GM19025 (cell line): ENCODE measurements around the gene MMP15.
"Not testable (repeated sequence)": the region's sequence is repeated elsewhere in the genome, so short reads cannot be mapped to it uniquely, and the experiment has no call there.

ENCODE experiments used
- ATAC-seq: cut with Tn5 transposase; IDR thresholded peaks from one replicate; pipeline ENCODE4 v1.9.1; 2021; ENCODE audit warnings: mild to moderate bottlenecking, low read depth, moderate library complexity; ENCODE audit not compliant: unreplicated experiment

Gene MMP15

GRCh38 chr16:58077796-58078195 is 52.2 kb downstream of the MMP15 start:
- ATAC-seq = no peak

DNA sequence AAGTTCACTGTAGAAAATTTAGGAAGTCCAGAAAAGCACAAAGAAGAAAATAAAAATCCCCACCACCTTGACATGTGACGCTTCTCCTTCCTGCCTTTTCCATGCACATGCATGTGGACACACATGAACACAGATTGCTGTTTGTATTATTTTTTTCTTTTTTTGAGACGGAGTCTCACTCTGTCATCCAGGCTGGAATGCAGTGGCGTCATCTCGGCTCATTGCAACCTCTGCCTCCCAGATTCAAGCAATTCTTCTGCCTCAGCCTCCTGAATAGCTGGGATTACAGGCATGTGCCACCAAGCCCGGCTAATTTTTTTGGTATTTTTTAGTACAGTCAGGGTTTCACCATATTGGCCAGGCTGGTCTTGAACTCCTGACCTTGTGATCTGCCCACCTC is 55.1 kb downstream of the MMP15 start:
- not testable (repeated sequence) for ATAC-seq

DNA sequence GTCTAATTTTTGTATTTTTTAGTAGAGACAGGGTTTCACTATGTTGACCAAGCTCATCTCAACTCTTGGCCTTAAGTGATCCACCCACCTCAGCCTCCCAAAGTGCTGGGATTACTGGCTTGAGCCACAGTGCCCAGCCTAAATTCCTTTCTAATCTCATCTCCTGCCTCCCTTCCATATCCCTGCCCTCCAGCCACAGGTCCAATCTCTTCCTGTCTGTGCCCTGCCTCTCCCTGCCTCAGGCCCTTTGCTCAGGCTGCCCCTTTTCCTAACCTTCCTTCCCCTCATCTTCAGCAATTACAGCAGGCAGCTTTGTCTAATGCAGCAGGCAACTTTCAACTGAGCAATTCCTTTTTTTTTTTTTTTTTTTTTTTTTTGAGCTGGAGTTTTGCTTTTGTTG is 56.8 kb downstream of the MMP15 start:
- ATAC-seq = no peak

DNA sequence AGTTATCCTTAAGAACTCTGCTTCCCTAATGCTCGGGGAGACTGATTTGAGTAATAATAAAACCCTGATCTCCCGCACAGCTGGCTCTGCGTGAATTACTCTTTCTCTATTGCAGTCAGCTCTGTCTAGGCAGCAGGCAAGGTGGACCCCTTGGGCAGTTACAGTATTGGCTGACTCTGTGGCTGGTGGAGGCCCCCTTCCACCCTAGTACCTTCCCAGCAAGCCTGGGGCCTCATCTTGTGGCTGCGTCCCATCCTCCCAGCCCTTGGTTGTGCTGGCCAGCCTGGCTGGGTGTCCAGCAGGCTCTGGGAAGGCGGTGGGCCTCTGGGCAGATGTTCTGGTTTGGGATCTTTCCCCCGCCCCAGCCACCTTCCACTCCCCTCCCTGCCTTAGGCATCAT is 59.1 kb downstream of the MMP15 start:
- no peak for ATAC-seq

GRCh38 chr16:58085171-58085570 is 59.6 kb downstream of the MMP15 start:
- no peak for ATAC-seq

GRCh38 chr16:58085584-58086251 is 60.2 kb downstream of the MMP15 start:
- no peak for ATAC-seq

DNA sequence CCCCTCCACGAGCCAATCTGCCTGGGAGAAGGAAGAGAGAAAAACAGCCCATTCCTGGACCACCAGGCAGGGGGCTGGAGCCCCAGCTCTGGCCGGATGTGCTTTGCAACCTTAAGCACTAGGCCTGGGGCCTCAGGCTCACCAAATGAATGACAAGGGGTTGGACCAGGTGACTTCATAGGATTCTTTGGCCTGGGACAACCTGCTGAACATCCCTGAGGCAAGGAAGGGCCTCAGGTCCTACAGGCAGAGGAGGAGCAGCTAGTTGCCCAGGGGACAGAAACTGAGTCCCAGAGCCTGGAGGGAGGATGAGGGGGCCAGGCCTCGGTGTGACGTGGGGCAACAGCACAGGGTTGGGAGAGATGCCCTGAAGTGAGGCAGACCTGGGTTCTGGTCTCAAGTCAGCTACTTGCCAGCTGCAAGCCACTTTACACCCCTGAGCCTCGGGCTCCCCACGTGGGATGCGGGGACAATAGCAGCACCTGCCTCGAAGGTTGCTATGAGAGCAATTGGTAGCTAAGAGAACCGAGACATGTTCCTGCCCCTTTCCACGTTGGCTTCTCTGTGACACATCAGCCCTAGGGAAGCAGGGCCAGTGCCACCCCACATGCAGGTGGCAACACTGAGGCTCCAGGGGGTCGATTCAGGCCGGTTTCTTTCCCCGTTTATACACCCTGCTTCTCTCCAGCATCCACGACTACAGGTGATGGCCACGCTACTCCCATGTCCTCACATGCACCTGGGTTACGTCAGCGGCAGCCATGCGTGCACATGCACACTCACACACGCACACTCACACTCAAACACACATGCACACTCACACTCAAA is 61.0 kb downstream of the MMP15 start:
- no peak for ATAC-seq

DNA sequence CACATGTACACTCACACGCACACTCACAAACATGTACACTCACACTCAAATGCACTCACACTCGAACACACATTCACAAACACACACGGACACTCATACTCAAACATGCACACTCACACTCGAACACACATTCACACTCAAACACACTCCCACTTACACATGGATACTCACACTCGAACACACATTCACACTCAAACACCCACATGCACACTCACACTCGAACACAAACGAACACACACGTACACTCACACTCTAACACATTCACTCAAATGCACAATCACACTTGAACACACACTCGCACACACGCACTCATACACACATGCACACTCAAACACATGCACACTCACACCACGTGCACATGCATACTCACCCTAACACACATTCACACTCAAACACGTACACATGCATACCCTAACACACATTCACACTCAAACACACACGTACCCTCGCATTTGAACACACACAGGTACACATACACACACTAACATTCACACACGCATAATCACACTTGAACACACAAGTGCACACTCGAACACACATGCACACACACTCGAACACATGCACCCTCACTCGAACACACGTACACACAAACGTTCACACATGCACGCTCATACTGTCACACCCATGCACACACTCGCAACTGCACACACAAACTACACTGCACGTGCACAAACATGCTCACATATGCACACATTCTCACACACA is 61.8 kb downstream of the MMP15 start:
- ATAC-seq = no peak

- no peak for ATAC-seq
These were observed 62.5 kb downstream of the MMP15 start for GRCh38 chr16:58088091-58088490.

DNA sequence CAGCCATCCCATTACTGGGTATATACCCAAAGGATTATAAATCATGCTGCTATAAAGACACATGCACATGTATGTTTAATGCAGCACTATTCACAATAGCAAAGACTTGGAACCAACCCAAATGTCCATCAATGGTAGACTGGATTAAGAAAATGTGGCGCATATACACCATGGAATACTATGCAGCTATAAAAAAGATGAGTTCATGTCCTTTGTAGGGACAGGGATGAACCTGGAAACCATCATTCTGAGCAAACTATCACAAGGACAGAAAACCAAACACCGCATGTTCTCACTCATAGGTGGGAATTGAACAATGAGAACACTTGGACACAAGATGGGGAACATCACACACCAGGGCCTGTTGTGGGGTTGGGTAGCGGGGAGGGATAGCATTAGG is 64.8 kb downstream of the MMP15 start:
- ATAC-seq = not testable (repeated sequence)

DNA sequence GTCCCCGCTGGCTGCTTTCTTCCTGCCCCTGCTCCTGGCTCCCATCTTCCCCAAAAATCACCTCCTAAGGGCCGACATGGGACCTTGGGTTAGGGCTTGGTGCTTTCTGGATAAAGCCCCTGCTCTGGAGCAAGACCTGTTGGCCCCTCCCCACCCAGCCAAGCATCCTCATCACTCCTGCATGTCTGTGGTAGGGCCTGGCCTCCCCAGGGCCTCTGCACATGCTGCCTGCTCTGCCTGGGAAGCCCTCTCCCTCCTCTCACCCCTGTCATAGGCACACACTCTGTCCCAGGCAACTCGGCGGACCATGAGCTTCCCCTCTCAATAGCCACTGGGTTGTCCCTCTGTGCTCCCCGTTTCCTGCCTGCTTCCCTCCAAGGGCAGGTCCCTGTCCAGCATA is 68.5 kb downstream of the MMP15 start:
- ATAC-seq = no peak

DNA sequence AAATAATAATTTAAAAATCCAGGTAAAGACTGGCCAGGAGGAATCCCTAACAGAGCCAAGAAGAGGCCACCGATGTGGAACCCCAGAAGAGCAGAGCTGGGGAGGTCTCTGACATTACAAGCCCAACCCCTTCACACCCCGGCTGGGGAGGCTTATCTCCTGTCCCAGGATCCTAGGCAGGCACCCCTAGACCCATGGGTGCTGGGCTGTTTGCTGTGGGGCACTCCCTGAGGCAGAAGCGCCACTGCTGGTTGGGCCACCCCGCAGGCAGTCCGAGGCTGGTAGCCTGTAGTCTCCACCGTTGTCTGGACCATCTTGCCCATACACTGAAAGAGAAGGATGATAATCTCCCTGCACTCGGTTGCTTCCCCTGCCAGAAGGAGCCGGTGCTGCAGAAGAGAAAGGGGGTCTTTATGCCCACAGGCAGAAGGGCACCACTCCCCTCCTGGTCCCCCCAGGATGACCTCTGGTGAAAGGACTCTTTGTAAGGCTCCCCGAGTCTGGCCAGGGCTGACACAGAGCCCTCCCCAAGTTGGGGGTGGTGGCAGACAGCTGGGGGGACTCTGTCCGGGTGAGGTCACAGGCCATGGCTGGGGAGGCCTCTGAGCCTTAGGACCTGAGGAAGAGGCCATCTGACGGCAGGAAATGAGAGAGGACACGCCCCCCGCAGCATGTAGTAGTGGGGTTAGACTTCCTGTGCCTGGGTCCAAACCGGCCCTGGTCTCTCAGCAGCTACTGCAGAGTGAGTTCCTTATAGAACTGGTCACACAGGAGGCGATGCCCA is 69.4 kb downstream of the MMP15 start:
- no peak for ATAC-seq

DNA sequence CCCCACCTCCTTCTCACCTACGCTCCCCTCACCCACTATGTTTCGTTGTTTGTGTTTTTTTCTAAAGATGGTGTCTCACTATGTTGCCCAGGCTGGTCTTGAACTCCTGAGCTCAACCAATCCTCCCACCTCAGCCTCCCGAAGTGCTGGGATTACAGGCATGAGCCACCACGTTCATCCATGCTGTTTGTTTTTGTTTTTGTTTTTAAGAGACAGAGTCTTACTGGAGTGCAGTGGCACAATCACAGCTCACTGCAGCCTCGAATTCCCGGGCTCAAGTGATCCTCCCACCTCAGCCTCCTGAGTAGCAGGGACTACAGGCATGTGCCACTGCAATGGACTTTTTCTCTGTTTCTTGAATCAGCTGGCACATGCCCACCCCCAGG is 70.0 kb downstream of the MMP15 start:
- ATAC-seq = not testable (repeated sequence)

DNA sequence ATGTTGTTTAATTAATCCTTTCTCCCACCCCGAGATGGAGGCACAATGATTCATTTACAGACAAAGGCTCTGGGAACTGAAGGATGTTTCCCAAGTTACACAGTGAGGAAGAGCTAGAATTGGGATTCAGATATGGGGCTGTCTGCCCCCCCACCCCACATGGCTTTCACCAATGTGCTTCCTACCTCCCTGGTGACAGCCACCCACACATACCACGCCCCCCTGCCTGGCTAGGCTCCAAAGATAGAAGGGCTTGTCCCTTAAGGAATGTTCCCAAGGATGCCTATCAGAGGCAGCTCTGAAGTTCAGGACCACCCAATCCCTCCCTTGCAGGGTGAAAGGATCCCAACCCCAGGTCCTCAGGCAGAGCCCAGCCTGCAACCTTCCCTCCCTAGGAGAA is 70.7 kb downstream of the MMP15 start:
- no peak for ATAC-seq
